K562 (cell line): Measurements from ENCODE around the gene TAS2R38. TPM values are rescaled to one million over a fixed set of nuclear protein-coding genes. Genes with fewer than 3 reads are reported as not detected.

Source experiments
- ATAC-seq: fragments of 200-7000 bp; cut with Tn5 transposase; 3 replicates; pipeline ENCODE4 v1.9.1; 2020; ENCODE audit warnings: moderate library complexity
- BruUV-seq: library from RNA; stranded (reverse); fragments of 400-500 nt; replicated peaks from 2 replicates; lab custom pipeline; 2021; lab: Mats Ljungman, UMichigan
- CTCF ChIA-PET: fragments of 300-600 bp; formaldehyde crosslinking; extraction: SDS; loops from one replicate; lab custom pipeline; 2021; ENCODE audit warnings: low intra/inter-chr PET ratio; lab: Yijun Ruan, JAX
- POLR2A ChIA-PET: fragments of 300-600, 350-650 bp; sonication (Branson Sonifier 250); formaldehyde crosslinking; extraction: SDS; loops from one replicate; lab custom pipeline; 2021; ENCODE audit warnings: antibody characterized with exemption, inconsistent platforms; lab: Yijun Ruan, JAX
- DNase-seq, 4 experiments: peaks; one replicate each; pipeline versions ENCODE4 v3.0.0 to v3.0.0-alpha.2; 2011 to 2018; ENCODE audit warnings: low spot score in 3 of 4, mixed read lengths in 3 of 4; ENCODE audit errors: extremely low read depth in 1 of 4
- FAIRE-seq: peaks from 2 replicates; lab custom pipeline; 2011; peaks lifted over from hg19 to GRCh38; lab: Jason Lieb, UNC
- H2AFZ ChIP-seq: 2 replicates; pipeline ENCODE4 v1.6.0; 2011; ENCODE audit warnings: low read depth, low read length, control low read depth, inconsistent platforms
- H3K27ac ChIP-seq: fragments of 200-600 bp; 3 replicates; pipeline ENCODE4 v1.8.0; 2011; ENCODE audit warnings: low read depth, mild to moderate bottlenecking, control low read depth, inconsistent platforms, low read length, moderate library complexity, mixed read lengths; ENCODE audit errors: extremely low read depth
- H3K27me3 ChIP-seq, 2 experiments: fragments of 300-600 bp in 1 of 2; 2 replicates in 1 of 2; 3 replicates in 1 of 2; pipeline versions ENCODE4 v1.6.0 to v1.8.0; 2011; ENCODE audit warnings: inconsistent platforms in 2 of 2, low read length in 2 of 2, mild to moderate bottlenecking in 1 of 2, mixed read lengths in 1 of 2, moderate library complexity in 1 of 2; ENCODE audit not compliant: control insufficient read depth in 2 of 2, insufficient read depth in 2 of 2
- H3K36me3 ChIP-seq: fragments of 300-600 bp; 3 replicates; pipeline ENCODE4 v1.8.0; 2011; ENCODE audit warnings: mild to moderate bottlenecking, low read length, inconsistent platforms; ENCODE audit not compliant: control insufficient read depth, insufficient read depth
- H3K4me1 ChIP-seq, 2 experiments: fragments of 200-600 bp in 1 of 2; replicated peaks in 1 of 2; 2 replicates in 1 of 2; 3 replicates in 1 of 2; pipeline versions ENCODE4 v1.5.1 to v1.8.0; 2011; ENCODE audit warnings: inconsistent platforms in 2 of 2, low read length in 2 of 2, mild to moderate bottlenecking in 1 of 2, mixed read lengths in 1 of 2, moderate library complexity in 1 of 2; ENCODE audit not compliant: control insufficient read depth in 2 of 2, insufficient read depth in 2 of 2
- H3K4me2 ChIP-seq: 2 replicates; pipeline ENCODE4 v1.6.1; 2011; ENCODE audit warnings: low read length, control low read depth, inconsistent platforms, mixed read lengths; ENCODE audit not compliant: insufficient read depth
- H3K4me3 ChIP-seq: fragments of 200-600 bp; sonication (generic), shearing (Covaris generic); 2 replicates; pipeline ENCODE4 v1.5.1; 2016; ENCODE audit warnings: control low read depth, inconsistent platforms
- H3K79me2 ChIP-seq: fragments of 200-600 bp; 3 replicates; pipeline ENCODE4 v1.8.0; 2011; ENCODE audit warnings: low read length, inconsistent platforms; ENCODE audit not compliant: control insufficient read depth, insufficient read depth
- H3K9ac ChIP-seq, 2 experiments: 2 replicates each; pipeline versions ENCODE4 v1.6.0 to v1.6.1; 2011; ENCODE audit warnings: low read depth in 2 of 2, low read length in 2 of 2, control low read depth in 1 of 2, inconsistent platforms in 1 of 2, mild to moderate bottlenecking in 1 of 2, mixed read lengths in 1 of 2; ENCODE audit not compliant: insufficient read depth in 1 of 2
- H3K9me1 ChIP-seq: one replicate; pipeline ENCODE4 v1.6.0; 2011; ENCODE audit warnings: inconsistent platforms, mild to moderate bottlenecking, low read length, moderate library complexity; ENCODE audit not compliant: control insufficient read depth, insufficient read depth
- H3K9me3 ChIP-seq: replicated peaks from 2 replicates; pipeline ENCODE4 v1.5.1; 2011; ENCODE audit warnings: low read depth, low read length, inconsistent platforms; ENCODE audit not compliant: control insufficient read depth, insufficient read depth
- H4K20me1 ChIP-seq: replicated peaks from 2 replicates; pipeline ENCODE4 v1.6.1; 2011; ENCODE audit warnings: low read length, inconsistent platforms, mixed read lengths; ENCODE audit not compliant: control insufficient read depth, insufficient read depth
- GTF2A2 ChIP-seq: IDR thresholded peaks from 2 replicates; pipeline ENCODE4 v1.6.1; 2016; ENCODE audit warnings: mild to moderate bottlenecking, missing genetic modification characterization, missing compliant biosample characterization
- HOXB6 ChIP-seq: fragments of 250-450 bp; sonication (Bioruptor Pico); IDR thresholded peaks from 2 replicates; pipeline ENCODE4 v1.5.1; 2022; ENCODE audit warnings: mild to moderate bottlenecking, borderline replicate concordance
- KLF10 ChIP-seq: fragments of 250-450 bp; sonication (Bioruptor Pico); IDR thresholded peaks from 2 replicates; pipeline ENCODE4 v1.6.1; 2021; ENCODE audit warnings: matching md5 sums
- MTA2 ChIP-seq: fragments of 450-650 bp; IDR thresholded peaks from 2 replicates; pipeline ENCODE4 v1.6.1; 2016; ENCODE audit warnings: low read depth
- POLR2B ChIP-seq: fragments of 450-650 bp; IDR thresholded peaks from 2 replicates; pipeline ENCODE4 v1.6.1; 2018; ENCODE audit warnings: low read depth; ENCODE audit not compliant: partially characterized antibody
- ZBTB1 ChIP-seq: sonication (generic); formaldehyde crosslinking; IDR thresholded peaks from 2 replicates; pipeline ENCODE4 v1.8.1; 2023; ENCODE audit warnings: missing genetic modification reagents, low read depth, mild to moderate bottlenecking, borderline replicate concordance
- ZNF584 ChIP-seq: fragments of 200-800 bp; sonication (Bioruptor generic); IDR thresholded peaks from 2 replicates; pipeline ENCODE4 v1.6.1; 2016; ENCODE audit warnings: low read depth, mild to moderate bottlenecking, missing genetic modification characterization, missing compliant biosample characterization
- WGBS: fragments of 100-300 bp; shearing (Covaris generic); methylation state at CpG from one replicate; pipeline ENCODE4 v1.1.6; 2016; ENCODE audit warnings: low coverage, mixed read lengths; ENCODE audit not compliant: insufficient coverage; ENCODE audit errors: missing lambda C conversion rate; 5-methylcytosine and 5-hydroxymethylcytosine counted together
- in situ Hi-C: fragments of 300-500 bp; cut with MboI; formaldehyde crosslinking; loops from 4 replicates; pipeline ENCODE4 v1.15.0; 2018; ENCODE audit warnings: inconsistent platforms, mixed read lengths
- intact Hi-C: fragments of 100-400 bp; cut with micrococcal nuclease; formaldehyde crosslinking; loops from 2 replicates; pipeline ENCODE4 v1.14.2; 2022
- polyA plus RNA-seq, 8 experiments: library from polyadenylated mRNA; depleted of rRNA in 4 of 8; stranded (reverse) in 5 of 8; unstranded in 3 of 8; fragments of >200 nt; fragmentation: Nextera tagmentation in 2 of 8; fragmentation: Illumina TruSeq in 1 of 8; extraction: Ambion mirVana in 2 of 8; extraction: Trizol in 1 of 8; gene quantifications; 2 replicates each; pipeline versions ENCODE4 v1.2.1 to v1.2.3, GENCODE V29; 2011 to 2014; ENCODE audit warnings: inconsistent platforms in 1 of 8, missing spikeins in 1 of 8
- total RNA-seq, 7 experiments: library from RNA; depleted of rRNA in 6 of 7; stranded (reverse); fragments of >200 nt in 6 of 7; fragmentation: Illumina TruSeq in 2 of 7; extraction: Trizol in 2 of 7; gene quantifications; 2 replicates each; pipeline versions ENCODE4 v1.2.1 to v1.2.3, GENCODE V29; 2011 to 2021; ENCODE audit warnings: low replicate concordance in 1 of 7
- TF ChIP-seq, protein P1 (sequence below): fragments of 450-650 bp; IDR thresholded peaks from 2 replicates; pipeline ENCODE4 v1.6.1; 2018; ENCODE audit not compliant: partially characterized antibody

TAS2R38 gene
- total and polyA plus RNA-seq, 9 of the 15 experiments (the other 6 are each of a cell fraction or from before 2014, with no cell fraction given) = not detected

DNA sequence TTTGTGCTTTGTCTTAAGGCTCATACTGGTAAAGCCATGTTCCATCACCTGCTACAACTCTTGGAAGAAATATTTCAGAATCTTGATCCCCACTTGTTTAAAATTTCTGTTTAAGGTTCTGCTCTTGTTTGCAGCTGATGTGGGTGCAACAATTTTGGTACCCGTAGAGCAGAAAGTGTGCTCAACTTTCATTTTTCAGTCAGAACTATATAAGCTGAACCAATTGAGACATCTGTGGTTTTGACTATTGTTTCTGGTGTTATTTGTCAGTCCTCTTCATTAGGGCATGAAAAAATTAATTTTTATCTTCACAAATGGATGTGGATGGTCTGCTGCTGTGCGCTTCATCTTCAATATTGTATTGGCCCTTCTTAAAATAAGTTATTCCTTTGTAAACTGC, 33.0 kb upstream of the TAS2R38 start (continued):
- TF ChIP-seq, protein P1, sequence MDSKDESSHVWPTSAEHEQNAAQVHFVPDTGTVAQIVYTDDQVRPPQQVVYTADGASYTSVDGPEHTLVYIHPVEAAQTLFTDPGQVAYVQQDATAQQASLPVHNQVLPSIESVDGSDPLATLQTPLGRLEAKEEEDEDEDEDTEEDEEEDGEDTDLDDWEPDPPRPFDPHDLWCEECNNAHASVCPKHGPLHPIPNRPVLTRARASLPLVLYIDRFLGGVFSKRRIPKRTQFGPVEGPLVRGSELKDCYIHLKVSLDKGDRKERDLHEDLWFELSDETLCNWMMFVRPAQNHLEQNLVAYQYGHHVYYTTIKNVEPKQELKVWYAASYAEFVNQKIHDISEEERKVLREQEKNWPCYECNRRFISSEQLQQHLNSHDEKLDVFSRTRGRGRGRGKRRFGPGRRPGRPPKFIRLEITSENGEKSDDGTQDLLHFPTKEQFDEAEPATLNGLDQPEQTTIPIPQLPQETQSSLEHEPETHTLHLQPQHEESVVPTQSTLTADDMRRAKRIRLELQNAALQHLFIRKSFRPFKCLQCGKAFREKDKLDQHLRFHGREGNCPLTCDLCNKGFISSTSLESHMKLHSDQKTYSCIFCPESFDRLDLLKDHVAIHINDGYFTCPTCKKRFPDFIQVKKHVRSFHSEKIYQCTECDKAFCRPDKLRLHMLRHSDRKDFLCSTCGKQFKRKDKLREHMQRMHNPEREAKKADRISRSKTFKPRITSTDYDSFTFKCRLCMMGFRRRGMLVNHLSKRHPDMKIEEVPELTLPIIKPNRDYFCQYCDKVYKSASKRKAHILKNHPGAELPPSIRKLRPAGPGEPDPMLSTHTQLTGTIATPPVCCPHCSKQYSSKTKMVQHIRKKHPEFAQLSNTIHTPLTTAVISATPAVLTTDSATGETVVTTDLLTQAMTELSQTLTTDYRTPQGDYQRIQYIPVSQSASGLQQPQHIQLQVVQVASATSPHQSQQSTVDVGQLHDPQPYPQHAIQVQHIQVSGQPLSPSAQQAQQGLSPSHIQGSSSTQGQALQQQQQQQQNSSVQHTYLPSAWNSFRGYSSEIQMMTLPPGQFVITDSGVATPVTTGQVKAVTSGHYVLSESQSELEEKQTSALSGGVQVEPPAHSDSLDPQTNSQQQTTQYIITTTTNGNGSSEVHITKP = no peak
- TF ChIP-seq, all 486 proteins: peak for 0

DNA sequence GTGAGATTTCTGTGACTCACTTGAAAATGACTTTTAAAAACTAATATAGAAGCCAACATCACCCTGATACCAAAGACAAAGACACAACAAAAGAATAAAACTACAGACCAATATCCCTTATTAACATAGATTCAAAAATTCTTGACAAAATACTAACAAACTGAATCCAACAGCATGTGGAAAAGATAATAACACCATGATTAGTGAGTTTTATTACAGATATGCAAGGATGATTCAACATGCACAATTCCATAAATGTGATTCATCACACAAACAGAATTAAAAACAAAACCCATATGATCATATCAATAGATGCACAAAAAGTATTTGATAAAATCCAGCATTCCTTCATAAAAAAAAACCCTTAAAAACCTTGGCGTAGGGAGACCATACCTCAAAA, 28.6 kb upstream of the TAS2R38 start:
- CTCF ChIA-PET = no interaction called here

More for the DNA sequence above, 28.6 kb upstream of the TAS2R38 start:
- POLR2A ChIA-PET = no interaction called here
- DNase-seq (no peak), FAIRE-seq (no peak), ATAC-seq (no peak)
- Histone ChIP-seq H3K79me2 (no peaks in the 10 kb centered on the region), H3K9me3 (no peaks in the 10 kb centered on the region; the same call in 1 of the 2 replicates), H4K20me1 (no peaks in the 10 kb centered on the region), H3K4me1 (no peaks in the 10 kb centered on the region), H3K4me3 (no peak overlapping the region), H3K27ac (no peak overlapping the region), H2AFZ (no peak overlapping the region), H3K36me3 (no peaks in the 10 kb centered on the region), H3K9me1 (no peaks in the 10 kb centered on the region), H3K27me3 (no peaks in the 10 kb centered on the region), H3K4me2 (no peak overlapping the region), H3K9ac (no peak overlapping the region)
- TF ChIP-seq ZBTB1 (CRISPR knock-in tag) = no peak
- TF ChIP-seq MTA2 = no peak
- TF ChIP-seq GTF2A2 (tag) = no peak
- no peak for TF ChIP-seq HOXB6
- TF ChIP-seq POLR2B = no peak
- no peak for TF ChIP-seq KLF10 (CRISPR knock-in tag)
- TF ChIP-seq ZNF584 = no peak
- intact Hi-C loops = no loop called here
- BruUV-seq = no TSS peak
- in situ Hi-C loops = no loop called here
- 3% methylated on average over 1 of the region's 1 CpG for WGBS
